Subcutaneous adipose tissue (tissue), 4 donors: ENCODE results near the gene SUSD6. TPM values are rescaled to one million over a fixed set of nuclear protein-coding genes. Genes with fewer than 3 reads are reported as not detected.

Experiments
- CTCF ChIP-seq: fragments of 450-650 bp; IDR thresholded peaks from one replicate; pipeline ENCODE4 v1.5.1; 2016; ENCODE audit warnings: low read depth, mild to moderate bottlenecking, control low read depth, antibody characterized with exemption, moderate library complexity
- total RNA-seq, 4 donors: library from RNA; depleted of rRNA; stranded (reverse); fragments of >200 nt; gene quantifications; one replicate each; pipeline ENCODE4 v1.1.0, GENCODE V29; 2016

Gene SUSD6
- total RNA-seq, 4 donors from 2014 or later = 24.8 to 52.4 (median 35.5) TPM

GRCh38 chr14:69680297-69680696 lies 68.9 kb downstream of the SUSD6 start:
- no peak for TF ChIP-seq CTCF

GRCh38 chr14:69682136-69682535 lies 70.7 kb downstream of the SUSD6 start:
- no peak for TF ChIP-seq CTCF

DNA sequence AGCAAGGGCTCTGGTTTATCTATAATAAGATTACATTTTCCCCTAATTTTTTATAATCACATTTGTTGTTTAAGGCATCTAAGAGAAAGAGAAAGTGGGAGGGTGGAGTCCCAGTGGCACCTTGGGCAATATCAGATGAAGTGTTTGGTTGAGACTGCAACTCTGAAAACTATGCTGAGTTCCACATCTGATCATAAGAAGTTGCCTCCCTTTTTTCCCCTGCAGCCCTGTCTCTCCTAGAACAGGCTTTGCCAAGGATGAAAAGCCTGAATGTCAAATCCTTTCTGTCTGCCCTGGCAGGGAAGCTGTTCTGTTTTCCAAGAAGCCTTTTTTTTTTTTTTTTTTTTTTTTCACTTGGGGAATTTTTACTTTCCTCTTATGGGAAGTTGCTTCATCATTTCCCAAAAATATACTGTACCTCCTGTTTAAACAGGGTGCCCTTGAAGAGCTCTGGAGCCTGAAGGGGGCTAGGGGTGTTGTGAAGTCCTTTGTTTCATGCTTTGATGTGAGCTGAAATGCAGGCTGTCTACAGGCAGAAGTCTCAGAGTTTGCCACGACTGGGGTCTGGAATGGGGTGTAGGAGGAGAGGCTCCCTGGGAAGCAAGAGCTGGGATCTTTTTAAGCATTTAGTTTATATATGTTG lies 71.3 kb downstream of the SUSD6 start:
- TF ChIP-seq CTCF = no peak

DNA sequence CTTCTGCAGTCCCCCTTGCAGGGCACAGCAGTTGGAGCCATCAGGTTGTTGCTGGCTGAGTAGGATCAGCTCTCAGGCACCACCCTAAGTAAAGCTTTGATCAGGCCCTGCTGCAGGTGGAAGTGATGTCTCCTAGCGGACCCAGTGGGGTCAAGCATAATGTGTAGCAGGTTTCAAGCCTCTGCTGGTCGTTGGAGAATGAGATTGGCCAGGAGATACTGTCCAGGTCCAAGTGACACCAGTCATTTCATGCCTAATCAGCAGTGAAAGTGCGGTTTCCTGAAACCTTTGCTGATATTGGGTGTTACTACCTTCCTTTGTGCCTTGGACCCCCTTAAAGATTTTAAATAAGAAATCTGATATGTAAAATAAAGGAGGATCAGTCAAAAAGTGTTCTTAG lies 72.6 kb downstream of the SUSD6 start:
- no peak for TF ChIP-seq CTCF

GRCh38 chr14:69684461-69685217 lies 73.2 kb downstream of the SUSD6 start:
- no peak for TF ChIP-seq CTCF

GRCh38 chr14:69685218-69685616 lies 73.8 kb downstream of the SUSD6 start:
- no peak for TF ChIP-seq CTCF

DNA sequence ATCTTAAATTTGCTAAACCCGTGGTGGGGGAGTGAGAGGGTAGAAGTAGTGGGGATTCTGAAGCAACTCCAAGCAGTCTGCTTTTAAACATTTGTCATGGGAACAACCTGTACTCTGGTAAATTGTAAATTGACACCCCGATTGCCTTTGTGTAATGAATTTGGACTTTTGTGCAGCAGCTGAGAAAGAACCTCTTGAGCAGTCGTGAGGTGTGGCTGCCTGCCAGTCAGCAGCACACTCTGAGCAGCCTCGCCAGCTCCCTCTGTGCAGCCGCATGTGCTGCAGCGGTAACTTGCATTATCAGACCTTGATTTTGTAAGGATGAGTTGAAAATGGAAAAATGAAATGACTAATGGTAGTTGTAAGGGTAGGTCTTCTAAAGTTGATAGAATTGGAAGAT lies 74.3 kb downstream of the SUSD6 start:
- no peak for TF ChIP-seq CTCF
